HG03039 (cell line): ENCODE measurements around the gene PDGFRA.
"Not testable (repeated sequence)": the region's sequence is repeated elsewhere in the genome, so short reads cannot be mapped to it uniquely, and the experiment has no call there.

Experiments used
- ATAC-seq: cut with Tn5 transposase; IDR thresholded peaks from one replicate; pipeline ENCODE4 v1.9.1; 2021; ENCODE audit warnings: mild to moderate bottlenecking, moderate library complexity; ENCODE audit not compliant: unreplicated experiment

Gene PDGFRA

DNA sequence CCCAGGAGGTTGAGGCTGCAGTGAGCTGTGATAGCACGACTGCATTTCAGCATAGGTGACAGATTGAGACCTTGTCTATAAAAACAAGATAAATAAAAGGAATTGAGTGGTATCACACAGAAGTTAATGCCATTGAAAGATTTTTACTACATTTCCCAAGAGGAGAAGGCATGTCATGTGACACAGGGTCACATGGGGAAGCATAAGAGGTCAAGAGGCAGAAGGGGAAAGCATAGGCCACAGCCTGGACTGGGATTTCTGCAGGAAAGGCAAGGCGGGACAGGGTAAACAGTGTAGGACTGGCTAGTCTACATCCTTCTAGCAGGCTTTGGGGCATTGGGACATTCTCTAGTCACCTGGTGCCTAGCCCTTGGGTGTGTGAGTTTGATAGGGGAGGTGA is 88.6 kb downstream of the PDGFRA start:
- no peak for ATAC-seq

DNA sequence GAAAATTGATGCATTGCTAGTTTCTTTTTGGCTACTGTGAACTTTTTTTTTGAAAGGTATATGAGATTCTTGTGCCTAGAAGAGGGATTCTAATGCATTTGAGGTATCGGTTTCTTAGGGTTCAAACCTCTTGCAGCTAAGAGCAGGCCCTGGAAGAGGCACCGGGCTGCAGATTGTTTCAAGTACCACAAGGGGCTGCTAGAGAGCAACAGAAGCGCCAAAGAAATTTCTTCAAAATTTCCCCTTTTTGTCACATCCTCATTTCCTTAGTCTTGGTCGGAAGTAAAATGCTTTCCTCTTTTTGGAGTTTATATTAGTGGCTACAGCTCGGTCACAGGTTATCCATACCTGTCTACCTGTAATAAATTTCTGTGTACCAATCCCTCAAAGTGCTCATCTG is 89.8 kb downstream of the PDGFRA start:
- no peak for ATAC-seq

DNA sequence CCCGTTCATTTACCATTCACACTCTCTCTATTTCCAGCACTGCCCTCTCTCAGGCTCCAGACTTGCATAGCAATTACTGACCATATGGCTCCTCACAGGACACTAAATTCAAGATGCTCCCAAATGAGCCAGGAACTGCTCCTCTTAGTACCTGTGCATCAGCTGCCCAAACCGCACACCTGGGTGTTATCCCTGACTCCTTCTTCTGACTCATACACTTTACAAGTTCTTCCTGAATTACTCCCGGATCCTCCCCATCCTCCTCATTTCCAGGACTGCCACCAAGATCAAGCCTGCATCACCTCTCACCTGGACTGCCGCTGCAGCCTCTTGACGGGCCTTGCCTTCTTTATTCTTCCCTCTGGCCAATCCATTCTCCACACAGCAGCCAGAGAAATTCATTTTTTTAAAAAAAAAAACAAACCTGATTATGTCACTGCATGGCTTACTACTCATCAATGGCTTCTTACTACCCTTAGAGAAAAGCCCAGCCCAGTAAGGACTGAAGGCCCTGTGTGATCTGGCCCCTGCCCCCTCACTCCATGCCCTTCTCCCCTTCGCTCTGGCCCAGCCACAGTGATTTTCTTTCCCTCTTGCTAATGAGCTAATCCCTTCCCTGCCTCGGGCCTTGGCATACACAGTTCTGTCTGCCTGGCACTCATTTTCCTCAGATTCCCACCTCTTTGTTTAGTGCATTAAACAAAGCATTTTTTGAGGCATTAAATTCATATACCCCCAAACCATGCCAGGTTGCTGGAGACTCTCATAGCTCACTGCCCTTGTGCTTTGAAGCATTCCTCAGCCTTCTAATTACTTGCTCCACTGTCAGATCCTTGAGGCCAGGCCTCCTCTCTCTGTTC is 92.0 kb downstream of the PDGFRA start:
- ATAC-seq = no peak

GRCh38 chr4:54322818-54323417 is 93.8 kb downstream of the PDGFRA start:
- peak; percentile 66 for ATAC-seq

DNA sequence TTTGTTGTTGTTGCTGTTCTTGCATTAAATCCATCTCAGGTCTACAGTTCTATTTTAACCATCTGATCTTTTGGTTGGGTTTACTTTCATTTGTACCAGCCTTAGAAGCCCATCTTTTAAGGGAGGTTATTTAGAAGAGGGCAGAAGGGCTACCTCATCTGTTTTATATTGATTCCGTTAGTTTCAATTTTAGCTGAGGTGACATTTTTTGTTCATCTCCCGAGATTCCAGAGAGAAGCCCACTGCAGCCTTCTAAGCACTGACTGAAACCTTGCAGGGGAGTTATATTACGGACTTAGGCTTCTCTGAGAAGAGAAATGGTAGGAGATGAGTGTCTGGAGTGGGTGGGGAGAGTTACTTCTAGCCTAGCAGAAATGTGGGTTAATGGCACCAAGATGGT is 101.8 kb downstream of the PDGFRA start:
- no peak for ATAC-seq

GRCh38 chr4:54332542-54332941 is 103.4 kb downstream of the PDGFRA start:
- ATAC-seq = no peak

DNA sequence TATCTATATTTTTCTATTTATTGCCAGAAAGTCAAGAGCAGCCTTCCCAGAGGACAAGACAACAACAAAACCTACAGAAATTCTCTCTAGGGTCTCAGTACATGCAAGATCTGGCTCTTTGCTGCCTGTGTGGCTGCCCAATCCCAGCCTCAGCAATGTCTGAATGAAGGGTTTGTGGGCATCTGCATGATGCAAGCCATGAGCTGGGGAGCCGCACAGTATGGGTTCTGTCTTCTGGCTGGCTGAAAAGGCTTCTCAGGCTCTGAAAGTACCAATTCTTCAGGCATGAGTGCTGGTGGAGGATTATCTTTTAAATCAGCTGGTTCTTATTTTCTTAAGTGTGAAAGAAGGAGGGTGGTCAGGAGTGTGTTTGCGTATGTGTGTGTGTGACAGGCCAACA is 104.6 kb downstream of the PDGFRA start:
- no peak for ATAC-seq

GRCh38 chr4:54334769-54335168 is 105.7 kb downstream of the PDGFRA start:
- ATAC-seq = not testable (repeated sequence)

GRCh38 chr4:54337009-54337408 is 107.9 kb downstream of the PDGFRA start:
- ATAC-seq = no peak

GRCh38 chr4:54342067-54342466 is 113.0 kb downstream of the PDGFRA start:
- ATAC-seq = not testable (repeated sequence)
